CD4-positive, alpha-beta T cell treated with Interleukin-15 for 4 hours (primary cell): ENCODE measurements around the gene FADS1.

ENCODE experiments used
- DNase-seq: peaks from one replicate; pipeline ENCODE4 v3.0.0-alpha.2; 2020; ENCODE audit warnings: low spot score

FADS1 gene

DNA sequence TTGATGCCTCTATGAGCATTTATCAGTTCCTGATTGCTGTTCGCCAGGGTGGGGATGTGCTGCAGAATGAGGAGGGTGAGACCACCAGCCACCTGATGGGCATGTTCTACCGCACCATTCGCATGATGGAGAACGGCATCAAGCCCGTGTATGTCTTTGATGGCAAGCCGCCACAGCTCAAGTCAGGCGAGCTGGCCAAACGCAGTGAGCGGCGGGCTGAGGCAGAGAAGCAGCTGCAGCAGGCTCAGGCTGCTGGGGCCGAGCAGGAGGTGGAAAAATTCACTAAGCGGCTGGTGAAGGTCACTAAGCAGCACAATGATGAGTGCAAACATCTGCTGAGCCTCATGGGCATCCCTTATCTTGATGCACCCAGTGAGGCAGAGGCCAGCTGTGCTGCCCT lies 21.3 kb downstream of the FADS1 start:
- no peak for DNase-seq

DNA sequence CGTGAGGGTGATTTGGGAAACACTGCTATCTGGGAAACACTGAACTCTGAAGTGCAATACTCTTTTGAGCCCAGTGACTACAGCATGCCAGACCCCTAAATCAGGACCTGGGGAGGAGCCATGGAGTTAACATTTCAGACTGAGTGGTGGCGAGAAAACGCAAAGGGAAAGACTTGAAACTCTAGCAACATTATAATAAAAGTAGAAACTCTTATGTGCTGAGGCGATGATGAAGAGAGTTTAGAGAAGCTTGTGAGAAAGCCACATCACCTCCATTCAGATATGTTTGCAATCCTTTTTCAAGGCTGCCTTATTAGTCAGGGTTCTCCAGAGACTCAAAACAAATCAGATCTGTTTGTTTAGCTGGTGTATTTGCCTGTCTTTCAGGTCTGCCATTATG lies 22.2 kb downstream of the FADS1 start:
- no peak for DNase-seq

DNA sequence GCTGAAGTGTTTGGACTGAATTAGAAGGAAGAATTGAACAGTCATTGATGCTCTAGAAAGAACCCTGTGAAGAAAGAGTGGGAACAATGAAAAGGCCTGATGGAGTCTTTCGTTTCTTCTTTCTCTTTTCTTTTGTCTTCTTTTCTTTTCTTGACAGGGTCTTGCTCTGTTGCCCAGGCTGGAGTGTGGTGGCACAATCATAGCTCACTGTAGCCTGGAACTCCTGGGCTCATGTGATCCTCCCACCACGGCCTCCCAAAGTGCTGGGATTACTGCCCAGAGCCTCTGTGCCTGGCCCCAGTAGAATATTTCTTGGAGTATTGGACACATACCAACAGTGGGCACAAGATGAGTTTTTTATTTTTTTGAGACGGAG lies 23.0 kb downstream of the FADS1 start:
- DNase-seq: no peak

DNA sequence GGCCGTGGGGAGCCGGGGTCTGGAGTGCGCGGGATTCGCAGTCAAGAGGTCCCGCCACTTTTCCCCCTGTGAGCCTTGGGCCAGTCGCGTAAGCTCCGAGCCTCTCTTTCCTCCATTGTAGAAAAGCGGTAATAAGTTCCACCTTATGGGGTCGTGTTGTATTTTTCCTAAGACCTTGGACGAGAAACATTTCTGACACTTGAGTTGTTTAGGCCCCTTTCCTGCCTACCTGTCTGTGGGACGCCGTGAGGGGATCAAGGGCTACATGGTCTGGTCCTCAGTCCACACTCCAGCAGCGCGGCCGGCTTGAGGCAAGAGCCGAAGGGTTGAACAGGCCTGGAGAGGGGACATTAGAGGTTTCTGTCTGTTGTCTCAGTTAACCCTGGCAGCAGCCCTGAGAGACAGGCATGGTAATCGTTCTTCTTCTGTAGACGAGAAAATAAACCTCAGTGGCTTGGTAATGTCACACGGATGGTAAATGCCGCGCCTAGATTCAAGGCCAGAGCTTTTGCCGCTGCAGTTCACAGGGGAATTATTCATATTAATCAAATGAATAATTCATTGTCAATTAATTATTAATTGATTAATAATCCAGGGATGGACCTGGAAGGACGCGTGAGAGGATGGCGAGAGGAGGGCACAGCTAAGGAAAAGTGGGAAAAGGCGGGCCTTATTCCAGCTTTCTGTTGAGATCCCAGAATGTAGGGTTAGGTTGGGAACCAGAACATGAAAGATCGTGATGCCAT lies 23.5 kb downstream of the FADS1 start:
- no peak for DNase-seq

DNA sequence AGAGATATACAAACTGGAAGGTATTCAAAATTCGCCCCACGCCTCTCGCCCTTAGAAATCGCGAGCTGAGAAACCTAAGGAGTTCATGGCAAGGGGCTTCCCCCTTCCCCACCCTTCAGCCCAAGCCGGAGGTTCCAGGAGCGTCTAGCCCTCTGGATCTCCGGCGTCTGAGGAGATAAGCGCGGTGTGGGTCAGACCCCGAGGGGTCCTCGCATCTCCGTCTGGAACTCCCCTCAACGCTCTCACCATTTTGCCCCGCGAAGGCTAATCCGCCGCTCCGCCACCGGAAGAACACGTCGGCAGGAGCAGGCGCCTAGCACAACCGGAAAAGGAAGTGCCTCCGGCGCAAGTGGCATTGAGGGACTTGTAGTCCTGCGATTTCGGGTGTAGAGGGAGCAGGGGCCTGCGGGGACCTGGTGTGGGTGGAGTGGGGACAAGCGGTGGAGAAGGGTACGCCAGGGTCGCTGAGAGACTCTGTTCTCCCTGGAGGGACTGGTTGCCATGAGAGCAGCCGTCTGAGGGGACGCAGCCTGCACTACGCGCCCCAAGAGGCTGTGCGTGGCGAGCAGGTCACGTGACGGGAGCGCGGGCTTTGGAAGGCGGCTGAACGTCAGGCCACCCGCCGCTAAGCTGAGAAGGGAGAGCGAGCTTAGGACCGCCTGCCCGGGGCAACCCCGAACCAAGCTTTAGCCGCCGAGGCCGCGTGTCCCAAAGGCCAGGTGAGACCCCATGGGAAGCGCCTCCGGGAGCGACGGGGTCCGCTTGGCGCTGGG lies 24.3 kb downstream of the FADS1 start, which contains the start of the genes FEN1 and TMEM258:
FEN1 (plus strand) TSS at position 602 of the 773 bp plus-strand sequence. CDS start 2,451 bp downstream, outside the sequence.
TMEM258 (minus strand) TSS at position 290 of the 773 bp plus-strand sequence; CDS start at position 249, 41 bp downstream.
- peak; percentile 83 for DNase-seq

DNA sequence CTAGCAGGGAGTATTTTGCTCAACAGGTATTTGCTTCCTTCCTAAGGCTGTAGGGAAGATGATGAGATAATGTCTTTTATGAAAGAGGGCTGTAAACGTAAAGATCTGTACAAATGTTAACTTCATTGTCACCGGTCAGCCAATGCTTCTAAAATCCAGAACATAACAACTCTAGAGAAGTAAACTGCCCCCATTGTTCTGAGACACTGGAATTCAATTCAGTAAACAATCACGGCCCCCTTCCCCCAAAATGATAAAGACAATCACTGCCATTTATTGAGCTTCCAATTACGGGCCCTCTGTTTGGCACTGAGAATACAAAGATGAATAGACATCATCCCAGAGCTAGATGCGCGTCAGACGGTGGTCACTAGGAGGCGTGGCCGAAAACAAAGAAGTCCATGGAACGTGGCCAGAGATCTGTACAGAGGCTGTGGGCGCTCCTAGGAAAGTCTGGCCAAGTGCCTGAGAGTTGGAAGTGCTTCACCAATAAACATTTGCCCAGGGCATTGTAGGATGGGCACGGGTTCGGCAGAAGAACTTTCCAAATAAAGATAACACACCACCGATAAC lies 25.0 kb downstream of the FADS1 start:
- no peak for DNase-seq

DNA sequence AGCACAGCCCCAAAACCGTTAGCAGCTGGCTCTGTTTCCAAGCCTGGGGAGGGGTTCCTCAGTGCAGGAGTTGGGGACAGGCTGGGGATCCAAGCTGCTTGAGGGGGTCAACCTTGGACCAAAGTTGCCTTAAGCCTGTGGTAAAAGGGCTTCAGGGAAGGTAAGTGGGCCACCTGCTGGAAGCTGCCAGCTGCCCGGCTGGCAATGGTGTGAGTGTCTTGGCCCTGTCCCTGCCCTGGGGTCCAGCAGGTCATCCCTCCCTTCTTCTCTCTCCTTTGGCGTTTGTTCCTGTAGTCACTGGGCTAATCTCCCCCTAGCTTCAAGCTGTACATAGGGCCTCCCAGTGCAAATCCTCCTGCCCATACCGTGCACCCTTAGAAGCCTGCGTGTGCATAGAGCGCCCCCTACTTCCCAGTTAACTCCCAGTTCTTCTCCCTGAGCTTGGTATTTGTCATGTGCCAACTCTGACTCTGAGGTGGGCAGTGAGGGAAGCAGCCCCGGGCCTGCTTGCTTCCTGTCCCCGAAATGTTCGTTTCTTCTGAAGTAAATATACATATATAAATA lies 28.8 kb downstream of the FADS1 start:
- DNase-seq: peak; percentile 7

DNA sequence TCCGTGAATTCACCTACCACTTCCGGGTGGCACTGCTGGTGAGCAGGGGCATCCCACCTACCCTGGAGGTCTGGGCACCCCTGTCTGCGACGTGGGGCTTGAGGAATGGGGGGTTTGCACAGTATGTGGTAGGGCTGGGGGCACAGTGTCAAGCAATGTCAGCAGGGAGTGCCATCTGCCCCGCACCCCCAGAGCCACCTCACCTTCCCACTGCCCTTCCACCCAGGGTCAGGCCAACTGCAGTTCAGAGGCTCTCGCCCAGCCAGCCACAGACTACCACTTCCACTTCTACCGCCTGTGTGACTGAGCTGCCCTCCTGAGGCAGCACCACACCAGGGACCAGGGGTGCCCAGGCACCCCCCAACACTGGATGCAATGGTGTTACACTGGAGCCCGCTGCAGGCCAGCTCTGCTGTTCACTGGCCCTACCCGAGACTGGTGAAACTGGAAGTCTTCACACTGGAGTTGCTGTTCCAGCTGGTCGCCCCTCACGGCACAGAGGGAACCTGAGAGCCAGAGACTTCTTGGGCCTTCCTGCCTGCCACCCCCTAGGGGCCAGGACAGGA lies 30.9 kb downstream of the FADS1 start:
- no peak for DNase-seq

DNA sequence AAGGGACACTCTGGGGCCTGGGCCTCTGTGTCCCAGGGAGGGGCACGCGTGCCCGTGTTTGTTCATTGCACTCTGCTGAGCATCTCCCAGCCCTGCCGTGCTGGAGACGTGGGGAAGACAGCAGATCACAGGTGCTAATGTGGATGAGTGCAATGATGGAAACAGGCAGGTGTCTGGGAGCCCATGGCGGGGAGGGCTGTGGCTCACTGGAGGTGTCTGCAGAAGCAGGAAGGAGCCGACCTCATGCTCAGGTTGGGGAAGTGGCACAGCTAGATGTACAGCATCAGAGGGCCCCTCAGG lies 32.3 kb downstream of the FADS1 start:
- no peak for DNase-seq

DNA sequence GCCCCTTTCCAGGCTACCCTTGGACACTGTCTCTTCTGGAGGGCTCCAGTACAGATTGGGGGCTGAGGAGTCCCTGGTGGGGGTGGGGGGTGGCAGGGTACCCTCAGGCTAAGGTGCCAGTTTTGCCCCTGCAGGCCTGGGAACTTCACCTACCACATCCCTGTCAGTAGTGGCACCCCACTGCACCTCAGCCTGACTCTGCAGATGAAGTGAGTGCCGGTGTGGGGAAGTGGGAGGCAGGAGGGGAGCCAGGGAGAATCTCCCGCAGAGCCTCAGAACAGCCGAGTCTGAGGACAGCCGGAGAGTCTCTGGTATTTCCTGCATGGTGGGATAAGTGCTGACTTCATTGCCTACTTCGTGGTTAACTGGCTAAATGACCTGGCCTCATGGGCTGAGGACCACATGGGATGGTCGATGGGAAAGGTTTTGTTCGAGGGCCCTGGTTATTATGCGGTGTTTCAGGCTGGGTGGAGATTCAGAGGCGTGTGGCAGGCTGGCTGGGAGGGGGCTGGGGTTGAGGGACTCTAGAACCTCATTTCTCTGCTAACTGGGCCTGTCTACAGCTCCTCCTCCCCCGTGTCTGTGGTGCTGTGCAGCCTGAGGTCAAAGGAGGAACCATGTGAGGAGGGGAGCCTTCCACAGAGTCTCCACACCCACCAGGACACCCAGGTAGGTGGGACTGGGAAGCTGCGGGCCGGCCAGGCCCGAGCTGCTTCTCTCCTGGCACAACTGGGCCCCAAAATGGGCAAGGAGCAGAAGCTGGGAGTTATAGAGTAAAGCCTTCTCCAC lies 32.9 kb downstream of the FADS1 start:
- no peak for DNase-seq

DNA sequence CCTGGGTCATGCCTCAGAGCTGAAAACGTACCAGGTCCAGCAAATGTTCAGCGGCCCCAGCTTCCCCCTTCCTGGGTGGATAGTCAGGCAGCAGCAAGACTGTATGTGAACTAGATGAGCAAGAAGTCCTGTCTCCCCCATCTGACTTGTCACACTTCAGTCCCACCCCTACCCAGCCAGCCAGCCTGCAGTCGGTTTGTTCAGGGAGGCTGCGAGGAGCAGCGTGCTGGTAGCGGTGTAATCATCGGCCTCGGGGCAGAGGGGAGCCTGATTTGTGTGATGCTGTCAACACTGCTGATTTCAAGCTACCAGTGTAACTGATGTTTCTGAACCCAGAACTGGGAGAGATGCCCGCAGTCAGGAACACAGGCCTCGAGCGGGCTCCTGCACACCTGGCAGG lies 34.0 kb downstream of the FADS1 start:
- DNase-seq: no peak

DNA sequence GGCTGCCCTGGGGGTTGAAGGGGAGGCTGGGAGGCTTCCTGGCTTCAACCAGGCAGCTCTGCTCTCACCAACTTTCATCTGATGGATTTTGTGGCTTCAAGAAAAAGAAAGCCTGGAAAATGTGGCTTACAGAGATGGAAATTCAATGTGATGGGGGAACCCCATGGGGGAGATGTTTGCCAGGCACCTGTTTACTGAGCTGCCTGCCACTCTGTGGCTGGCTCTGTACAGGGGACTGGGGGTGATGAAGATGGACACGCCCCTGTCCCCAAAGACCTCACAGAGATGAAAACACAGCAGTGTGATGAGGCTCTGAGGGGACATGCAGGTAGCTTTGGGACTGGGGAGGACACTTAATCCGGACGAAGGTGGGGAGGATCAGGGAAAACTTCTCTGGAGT lies 34.5 kb downstream of the FADS1 start:
- no peak for DNase-seq

DNA sequence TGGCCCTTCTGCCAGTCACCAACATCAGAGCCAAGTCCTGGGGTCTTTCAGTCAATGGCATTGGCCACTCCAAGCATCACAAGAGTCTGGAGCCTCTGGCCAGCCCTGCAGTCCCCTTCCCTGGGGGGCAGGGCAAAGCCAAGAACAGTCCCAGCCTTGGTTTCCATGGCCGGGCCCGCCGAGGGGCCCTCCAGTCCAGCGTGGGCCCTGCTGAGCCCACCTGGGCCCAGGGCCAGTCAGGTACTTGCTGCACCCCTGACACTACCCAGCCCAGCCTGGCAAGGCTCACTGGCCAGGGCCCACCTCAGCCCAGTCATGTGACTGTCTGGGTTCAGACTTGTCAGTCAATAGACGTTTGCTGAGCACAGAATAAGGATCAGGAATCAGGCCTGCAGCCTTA lies 35.2 kb downstream of the FADS1 start:
- DNase-seq: no peak

DNA sequence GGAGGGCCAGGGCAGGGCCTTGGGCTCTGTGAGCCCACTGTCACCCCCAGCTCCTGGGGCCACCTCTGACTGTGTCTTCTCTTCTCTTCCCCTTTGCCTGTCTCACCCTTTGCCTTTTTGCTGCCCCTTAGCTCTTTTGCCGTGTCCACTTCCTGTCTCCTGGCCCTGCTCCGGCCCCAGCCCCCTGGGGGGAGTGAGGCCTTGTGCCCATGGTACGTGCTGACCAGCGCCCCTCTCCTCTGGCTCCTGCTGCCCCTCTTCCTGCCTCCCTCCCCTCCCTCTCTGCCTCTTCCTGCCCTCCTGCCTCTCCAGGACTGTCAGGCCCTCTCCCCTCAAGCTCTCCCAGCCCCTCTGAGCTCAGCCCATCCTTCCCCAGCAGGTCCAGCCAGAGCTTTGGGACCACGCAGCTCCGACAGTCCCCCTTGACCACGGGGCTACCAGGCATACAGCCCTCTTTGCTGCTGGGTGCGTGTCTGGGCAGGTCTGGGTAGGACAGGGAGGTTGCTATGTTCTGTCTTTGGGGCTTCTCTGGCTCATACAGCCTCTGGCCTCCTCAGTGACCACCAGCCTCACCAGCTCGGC lies 36.1 kb downstream of the FADS1 start:
- DNase-seq: no peak

DNA sequence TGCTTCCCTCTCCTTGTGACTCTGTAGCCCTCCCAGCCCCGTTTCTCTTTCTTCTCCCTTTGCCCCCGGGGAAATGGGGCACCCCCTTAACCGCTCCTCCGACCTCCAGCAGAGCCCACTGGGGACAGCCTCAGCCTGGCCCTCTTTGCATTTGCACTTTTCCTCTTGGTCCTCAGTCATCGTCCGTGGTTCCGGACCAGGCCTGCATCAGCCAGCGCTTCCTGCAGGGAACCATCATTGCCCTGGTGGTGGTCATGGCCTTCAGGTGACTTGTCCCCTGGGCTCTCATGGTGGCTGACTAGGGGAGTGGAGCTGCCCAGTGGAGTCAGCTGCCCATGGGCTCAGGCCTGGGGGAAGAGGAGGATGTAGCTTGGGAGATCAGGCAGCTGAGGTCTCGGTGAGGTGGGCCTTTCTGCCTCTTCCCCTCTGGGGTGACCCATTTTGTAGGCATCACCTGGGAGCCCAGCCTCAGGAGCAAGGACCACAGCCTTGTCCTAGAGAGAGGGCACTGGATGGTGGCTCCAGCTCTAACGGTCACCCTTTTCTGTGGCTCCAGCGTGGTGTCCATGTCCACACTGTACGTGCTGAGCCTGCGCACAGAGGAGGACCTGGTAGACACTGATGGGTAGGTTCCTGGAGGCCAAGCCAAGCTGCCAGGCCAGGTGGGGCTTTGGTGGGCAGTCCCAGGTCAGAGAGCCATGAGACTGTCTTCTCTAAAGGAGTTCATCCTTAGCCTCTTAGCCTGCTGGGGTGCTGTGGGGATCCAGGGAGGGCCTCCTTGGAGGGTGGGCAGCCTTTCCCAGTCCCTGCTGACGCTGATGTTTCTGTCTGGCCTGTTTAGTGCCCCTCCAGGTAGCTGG lies 36.9 kb downstream of the FADS1 start:
- DNase-seq: no peak

DNA sequence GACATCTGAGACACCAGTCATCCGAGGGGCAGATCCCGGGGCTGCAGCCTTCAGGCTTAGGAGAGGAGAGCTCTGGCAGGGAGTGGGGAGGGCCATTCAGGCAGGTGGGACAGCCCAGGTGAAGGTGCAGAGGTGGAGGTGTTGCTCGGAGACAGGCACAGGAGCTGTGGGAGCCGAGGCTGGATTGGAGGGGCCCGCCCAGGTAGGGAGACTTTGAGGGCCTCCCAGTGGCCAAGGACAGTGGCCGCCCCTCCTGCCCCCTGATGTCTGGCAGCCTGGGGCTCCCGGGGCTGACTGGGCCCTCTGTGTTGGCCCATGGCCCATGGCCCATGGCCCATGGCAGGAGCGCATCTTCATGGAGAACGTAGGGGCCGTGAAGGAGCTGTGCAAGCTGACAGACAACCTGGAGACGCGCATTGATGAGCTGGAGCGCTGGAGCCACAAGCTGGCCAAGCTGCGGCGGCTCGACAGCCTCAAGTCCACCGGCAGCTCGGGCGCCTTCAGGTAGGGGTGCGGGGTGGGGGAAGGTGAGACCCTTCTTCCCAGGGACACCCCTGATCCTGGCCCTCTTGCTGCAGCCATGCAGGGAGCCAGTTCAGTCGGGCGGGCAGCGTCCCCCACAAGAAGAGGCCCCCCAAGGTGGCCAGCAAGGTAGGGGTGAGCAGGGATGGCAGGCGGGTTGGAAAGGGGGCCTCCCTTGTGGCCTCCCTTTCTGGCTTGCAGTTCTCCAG lies 37.7 kb downstream of the FADS1 start:
- DNase-seq: no peak

DNA sequence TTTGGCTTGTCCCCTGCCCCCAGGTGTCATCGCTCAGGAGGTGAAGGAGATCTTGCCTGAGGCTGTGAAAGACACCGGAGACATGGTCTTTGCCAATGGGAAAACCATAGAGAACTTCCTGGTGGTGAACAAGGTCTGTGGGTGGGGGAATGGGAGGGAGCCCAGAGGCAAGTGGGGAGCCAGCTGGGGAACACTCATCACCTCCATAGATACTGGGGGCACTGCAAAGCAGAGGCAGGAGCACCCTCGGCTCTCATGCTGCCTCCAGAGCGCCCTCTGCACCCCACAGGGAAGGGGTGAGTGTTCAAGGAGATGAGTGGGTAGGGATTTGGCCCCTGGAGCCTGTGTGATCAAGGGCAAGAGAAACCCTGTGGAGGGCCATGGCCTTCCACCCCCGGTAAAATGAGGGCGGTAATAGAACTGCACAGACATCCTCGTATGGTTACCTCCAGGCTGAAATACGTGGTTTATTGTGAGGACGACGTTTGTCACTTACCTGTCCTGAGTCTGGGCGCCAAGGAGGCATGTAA lies 38.4 kb downstream of the FADS1 start:
- DNase-seq: no peak

DNA sequence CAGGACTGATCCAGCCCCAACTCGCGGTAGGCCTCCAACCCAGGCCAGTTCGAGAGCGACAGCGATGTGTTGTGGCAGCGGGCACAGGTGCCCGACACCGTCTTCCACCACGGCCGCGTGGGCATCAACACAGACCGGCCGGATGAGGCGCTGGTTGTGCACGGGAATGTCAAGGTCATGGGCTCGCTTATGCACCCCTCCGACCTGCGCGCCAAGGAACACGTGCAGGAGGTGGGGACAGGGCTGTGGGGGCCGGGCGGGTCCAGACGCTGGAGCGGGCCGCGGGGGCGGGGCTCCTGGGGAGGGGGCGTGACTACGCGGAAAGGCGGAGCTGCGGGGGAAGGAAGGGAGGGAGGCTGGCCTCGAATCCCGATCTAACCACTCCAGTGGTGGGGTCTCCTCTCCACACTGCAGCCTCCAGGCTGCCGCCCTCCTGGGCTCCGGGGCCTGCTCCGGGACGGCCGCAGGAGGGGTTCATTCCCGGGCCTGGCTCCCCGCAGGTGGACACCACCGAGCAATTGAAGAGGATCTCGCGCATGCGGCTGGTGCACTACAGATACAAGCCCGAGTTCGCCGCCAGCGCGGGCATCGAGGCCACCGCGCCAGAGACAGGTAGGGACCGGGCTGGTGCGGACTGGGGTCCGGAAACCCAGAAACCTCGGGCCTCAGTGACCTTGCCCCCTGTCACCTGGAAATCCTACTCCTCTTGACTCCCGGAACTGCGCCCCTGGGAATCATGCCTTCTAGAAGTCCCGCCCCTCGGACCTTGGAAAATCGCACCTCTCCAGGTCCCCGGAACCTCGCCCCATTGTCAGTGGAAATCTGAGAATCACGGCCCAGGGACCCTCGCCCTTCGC lies 39.3 kb downstream of the FADS1 start:
- peak; percentile 63 for DNase-seq
